Adrenal gland (tissue), 12 donors: ENCODE results near the gene CST8. TPM values are rescaled to one million over a fixed set of nuclear protein-coding genes. Genes with fewer than 3 reads are reported as not detected.

ENCODE experiments used
- DNase-seq, 7 donors: peaks; one replicate each; pipeline ENCODE4 v3.0.0-alpha.2; 2019 to 2020
- H3K27ac ChIP-seq, 5 donors: fragments of 200-600 bp; sonication (generic) in 4 of 5; 1 replicate in 3 of 5; 2 replicates in 2 of 5; pipeline versions ENCODE4 v1.5.1 to v1.8.0; 2016 to 2020; ENCODE audit warnings: mild to moderate bottlenecking in 1 of 5
- H3K27me3 ChIP-seq: fragments of 200-600 bp; 2 replicates; pipeline ENCODE4 v1.8.0; 2021
- H3K36me3 ChIP-seq, 2 donors: fragments of 200-600 bp; replicated peaks in 1 of 2; 1 replicate in 1 of 2; 2 replicates in 1 of 2; pipeline versions ENCODE4 v1.5.1 to v1.8.0; 2018 to 2022
- H3K4me1 ChIP-seq, 2 donors: fragments of 200-600 bp; replicated peaks in 1 of 2; 1 replicate in 1 of 2; 2 replicates in 1 of 2; pipeline versions ENCODE4 v1.5.1 to v1.8.0; 2018 to 2021
- H3K4me3 ChIP-seq, 4 donors: fragments of 200-600 bp; sonication (generic) in 3 of 4; one replicate each; pipeline ENCODE4 v1.5.1; 2016 to 2018
- H3K9me3 ChIP-seq, 3 donors: fragments of 200-600 bp; sonication (generic) in 1 of 3; replicated peaks in 1 of 3; 1 replicate in 2 of 3; 2 replicates in 1 of 3; pipeline versions ENCODE4 v1.5.1 to v1.8.0; 2016 to 2021
- POLR2A ChIP-seq, 2 donors: fragments of 450-650 bp; IDR thresholded peaks; one replicate each; pipeline ENCODE4 v1.6.1; 2017; ENCODE audit warnings: antibody characterized with exemption in 2 of 2, mild to moderate bottlenecking in 2 of 2, moderate library complexity in 1 of 2
- WGBS, 4 donors: extraction: QIAGEN DNeasy Blood & Tissue Kit in 2 of 4; methylation state at CpG; one replicate each; pipeline versions ENCODE4 v1.1.5 to v1.1.7; 2013 to 2017; 5-methylcytosine and 5-hydroxymethylcytosine counted together
- intact Hi-C, 2 donors: fragments of 100-400 bp; cut with DNase I; formaldehyde crosslinking; loops; one replicate each; pipeline versions ENCODE4 v1.14.1 to v1.15.0; 2022 to 2023
- polyA plus RNA-seq, 3 donors: library from polyadenylated mRNA; stranded (reverse); fragments of 200-250 nt in 2 of 3; fragments of 350-450 nt in 1 of 3; fragmentation: Illumina TruSeq in 1 of 3; extraction: RNeasy Lipid Tissue Mini Kit (QIAGEN cat#74804) in 1 of 3; gene quantifications; one replicate each; pipeline ENCODE4 v1.2.3, GENCODE V29; 2013 to 2014
- total RNA-seq, 9 donors: library from RNA; depleted of rRNA in 4 of 9; stranded (reverse); fragments of >200 nt in 4 of 9; fragments of 120-200 nt in 1 of 9; fragmentation: NEBNext Ultra II Directional in 1 of 9; extraction: Animal tissue kit (Norgen Biotek cat#: 25700) in 1 of 9; gene quantifications; one replicate each; pipeline versions ENCODE4 v1.1.0 to v1.2.4, GENCODE V29; 2013 to 2023
- TF ChIP-seq, protein P1 (sequence below), 6 experiments: fragments of 450-650 bp in 4 of 6; fragments of 200-600 bp in 2 of 6; sonication (generic) in 1 of 6; IDR thresholded peaks; 1 replicate in 5 of 6; 2 replicates in 1 of 6; pipeline versions ENCODE4 v1.5.1 to v1.8.0; 2016 to 2021; ENCODE audit warnings: antibody characterized with exemption in 6 of 6, mild to moderate bottlenecking in 2 of 6, moderate library complexity in 1 of 6
- donor health status: healthy with polysubstance abuse.
- donor health status: Bipolar disorder and iron deficiency.
- donor health status: DM: yes; HTN: yes; CAD: no.
- donor health status: DM: no; HTN: no; CAD: no.
- donor health status: DM: no; HTN: no; CAD: no.
- donor health status: DM: yes; HTN: yes; CAD: no.

Gene CST8
- total and polyA plus RNA-seq, 12 donors = not detected

DNA sequence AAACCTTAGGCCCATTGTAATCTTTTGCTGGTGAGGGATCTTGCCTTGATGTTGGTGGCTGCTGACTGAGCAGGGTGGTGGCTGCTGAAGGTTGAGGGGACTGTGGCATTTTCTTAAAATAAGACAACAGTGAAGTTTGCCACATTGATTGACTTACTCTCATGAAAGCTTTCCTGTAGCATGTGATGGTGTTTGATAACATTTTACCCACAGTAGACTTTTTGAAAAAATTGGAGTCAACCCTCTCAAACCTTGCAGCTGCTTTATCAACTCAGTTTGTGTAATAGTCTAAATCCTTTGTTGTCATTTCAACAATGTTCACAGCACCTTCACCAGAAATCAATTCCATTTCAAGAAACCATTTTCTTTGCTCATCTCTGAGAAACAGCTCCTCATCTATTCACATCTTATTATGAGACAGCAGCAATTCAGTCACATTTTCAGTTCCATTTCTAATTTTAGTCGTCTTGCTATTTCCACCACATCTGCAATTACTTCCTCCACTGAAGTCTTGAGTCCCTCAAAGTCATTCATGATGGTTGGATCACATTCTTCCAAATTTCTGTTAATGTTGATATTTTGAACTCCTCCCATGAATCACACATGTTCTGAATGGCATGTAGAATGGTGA lies 40.1 kb downstream of the CST8 start:
- H3K4me3 ChIP-seq = no peak overlapping the region
- TF ChIP-seq POLR2A (IDR thresholded peaks at IDR 0.05) = no peak
- TF ChIP-seq, protein P1, sequence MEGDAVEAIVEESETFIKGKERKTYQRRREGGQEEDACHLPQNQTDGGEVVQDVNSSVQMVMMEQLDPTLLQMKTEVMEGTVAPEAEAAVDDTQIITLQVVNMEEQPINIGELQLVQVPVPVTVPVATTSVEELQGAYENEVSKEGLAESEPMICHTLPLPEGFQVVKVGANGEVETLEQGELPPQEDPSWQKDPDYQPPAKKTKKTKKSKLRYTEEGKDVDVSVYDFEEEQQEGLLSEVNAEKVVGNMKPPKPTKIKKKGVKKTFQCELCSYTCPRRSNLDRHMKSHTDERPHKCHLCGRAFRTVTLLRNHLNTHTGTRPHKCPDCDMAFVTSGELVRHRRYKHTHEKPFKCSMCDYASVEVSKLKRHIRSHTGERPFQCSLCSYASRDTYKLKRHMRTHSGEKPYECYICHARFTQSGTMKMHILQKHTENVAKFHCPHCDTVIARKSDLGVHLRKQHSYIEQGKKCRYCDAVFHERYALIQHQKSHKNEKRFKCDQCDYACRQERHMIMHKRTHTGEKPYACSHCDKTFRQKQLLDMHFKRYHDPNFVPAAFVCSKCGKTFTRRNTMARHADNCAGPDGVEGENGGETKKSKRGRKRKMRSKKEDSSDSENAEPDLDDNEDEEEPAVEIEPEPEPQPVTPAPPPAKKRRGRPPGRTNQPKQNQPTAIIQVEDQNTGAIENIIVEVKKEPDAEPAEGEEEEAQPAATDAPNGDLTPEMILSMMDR (IDR thresholded peaks at IDR 0.05) = no peak

DNA sequence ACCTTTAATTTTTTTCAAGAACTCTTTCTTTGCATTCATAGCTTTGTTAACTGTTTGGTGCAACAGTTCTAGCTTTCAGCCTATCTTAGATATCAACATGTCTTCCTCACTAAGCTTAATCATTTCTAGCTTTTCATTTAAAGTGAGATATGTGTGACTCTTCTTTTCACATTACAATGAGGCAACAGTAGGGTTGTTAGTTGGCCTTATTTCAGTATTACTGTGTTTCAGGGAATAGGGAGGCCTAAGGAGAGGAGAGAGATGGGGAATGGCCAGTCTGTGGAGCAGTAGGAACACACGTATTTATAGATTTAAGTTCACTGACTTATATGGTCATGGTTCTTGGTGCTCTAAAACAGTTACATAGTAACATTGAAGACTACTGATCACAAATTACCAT lies 41.6 kb downstream of the CST8 start:
- TF ChIP-seq, protein P1 (IDR thresholded peaks at IDR 0.05) = no peak
- no peak for TF ChIP-seq POLR2A (IDR thresholded peaks at IDR 0.05)
- 48 to 61% (median 56%) methylated on average over 1 of the region's 1 CpG for WGBS, 4 donors
- intact Hi-C loops = no loop called here
- Histone ChIP-seq H3K27me3 (no peaks in the 10 kb centered on the region), H3K27ac (no peak overlapping the region), H3K4me3 (no peak overlapping the region), H3K4me1 (no peaks in the 10 kb centered on the region), H3K9me3 (no peaks in the 10 kb centered on the region), H3K36me3 (no peaks in the 10 kb centered on the region)
- DNase-seq = no peak

More for the DNA sequence above, 40.1 kb downstream of the CST8 start:
- Histone ChIP-seq H3K27me3 (no peaks in the 10 kb centered on the region), H3K36me3 (no peaks in the 10 kb centered on the region), H3K27ac (no peak overlapping the region), H3K4me1 (no peaks in the 10 kb centered on the region), H3K9me3 (no peaks in the 10 kb centered on the region)
- 37 to 51% (median 43%) methylated on average over 1 of the region's 1 CpG for WGBS, 4 donors
- DNase-seq = no peak
- intact Hi-C loops = no loop called here

DNA sequence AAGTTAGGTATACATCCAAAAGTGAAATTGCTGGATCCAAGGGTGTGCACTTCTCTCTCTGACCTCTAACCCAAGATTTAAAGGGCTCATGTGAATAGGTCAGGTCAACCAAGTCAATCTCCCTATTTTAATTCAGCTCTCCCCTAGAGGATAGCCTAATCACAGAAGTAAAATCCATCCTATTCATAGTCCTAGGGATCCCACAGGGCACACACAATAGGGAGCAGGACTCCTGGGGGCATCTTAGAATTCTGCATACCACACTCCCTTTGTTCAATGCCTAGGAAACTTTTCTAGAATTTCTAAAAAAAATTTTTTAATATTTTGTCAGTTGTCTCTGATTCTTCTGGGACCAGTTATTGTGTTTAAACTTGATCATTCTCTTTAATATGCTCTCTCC lies 42.2 kb downstream of the CST8 start:
- Histone ChIP-seq H3K27me3 (no peaks in the 10 kb centered on the region), H3K27ac (no peak overlapping the region), H3K4me3 (no peak overlapping the region), H3K4me1 (no peaks in the 10 kb centered on the region), H3K36me3 (no peaks in the 10 kb centered on the region), H3K9me3 (no peaks in the 10 kb centered on the region)
- TF ChIP-seq, protein P1 (IDR thresholded peaks at IDR 0.05) = no peak
- no peak for TF ChIP-seq POLR2A (IDR thresholded peaks at IDR 0.05)
- intact Hi-C loops = no loop called here
- no peak for DNase-seq

DNA sequence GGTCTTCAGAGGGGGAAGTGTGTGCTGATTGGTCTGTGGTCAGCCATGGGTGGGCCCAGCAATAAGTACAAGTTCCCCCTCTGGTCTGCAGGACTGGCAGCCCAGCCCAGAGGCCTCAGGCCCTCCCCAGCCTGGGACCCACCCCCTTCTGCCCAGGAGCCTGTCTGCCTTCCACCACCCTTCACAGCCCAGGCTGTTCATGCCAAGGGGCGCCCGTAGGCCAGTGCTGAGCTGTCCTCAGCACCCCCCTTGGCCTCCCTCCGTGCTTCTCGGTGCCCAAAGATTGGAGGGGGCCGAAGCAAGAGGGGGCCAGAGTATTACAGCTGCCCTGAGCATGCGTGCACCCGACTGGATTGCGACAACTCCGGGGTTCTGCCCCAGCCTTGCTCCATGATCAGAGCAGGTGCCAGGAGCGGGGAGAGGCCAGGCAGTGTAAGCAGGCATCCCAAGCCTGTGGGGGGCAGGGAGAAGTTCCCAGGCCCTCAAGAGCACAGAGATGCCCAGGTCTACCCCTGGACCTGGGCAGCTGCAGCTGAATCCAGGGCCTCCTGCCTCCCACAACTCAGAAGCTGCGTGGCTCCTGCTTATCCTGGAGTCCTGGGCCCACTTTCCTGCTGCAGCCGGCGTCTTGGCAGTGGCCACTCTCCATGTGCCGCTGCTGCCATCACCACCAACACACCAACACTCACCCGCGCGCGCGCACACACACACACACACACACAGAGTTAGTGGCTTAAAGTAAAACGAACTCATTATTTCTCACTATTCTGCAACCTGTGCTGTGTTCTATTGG lies 44.1 kb downstream of the CST8 start:
- Histone ChIP-seq H3K27ac (no peak overlapping the region), H3K9me3 (no peaks in the 10 kb centered on the region), H3K27me3 (no peaks in the 10 kb centered on the region), H3K4me3 (no peak overlapping the region), H3K4me1 (no peaks in the 10 kb centered on the region), H3K36me3 (no peaks in the 10 kb centered on the region)
- DNase-seq = no peak
- TF ChIP-seq, protein P1 (IDR thresholded peaks at IDR 0.05) = no peak
- TF ChIP-seq POLR2A (IDR thresholded peaks at IDR 0.05) = no peak
- intact Hi-C loops = no loop called here
- 61 to 85% (median 77%) methylated on average over 7 to 20 of the region's 20 CpGs for WGBS, 4 donors
